KOPT-K1 (cell line): Measurements from ENCODE around the gene IFNAR1.

ENCODE experiments used
- H3K27ac ChIP-seq: fragments of 200-600 bp; sonication (generic); 2 replicates; pipeline ENCODE4 v1.5.1; 2016; ENCODE audit warnings: antibody characterized with exemption, mild to moderate bottlenecking, low read depth, low read length; ENCODE audit not compliant: poor library complexity, severe bottlenecking
- H3K36me3 ChIP-seq: fragments of 200-600 bp; sonication (generic); 2 replicates; pipeline ENCODE4 v1.5.1; 2017; ENCODE audit warnings: antibody characterized with exemption, mild to moderate bottlenecking, low read length, moderate library complexity; ENCODE audit not compliant: insufficient read depth
- H3K9me3 ChIP-seq: fragments of 200-600 bp; sonication (generic); 2 replicates; pipeline ENCODE4 v1.5.1; 2017; ENCODE audit warnings: antibody characterized with exemption, low read length, mild to moderate bottlenecking; ENCODE audit not compliant: insufficient read depth, poor library complexity, severe bottlenecking

Gene IFNAR1

GRCh38 chr21:33388188-33388587 lies 63.4 kb downstream of the IFNAR1 start:
- Histone ChIP-seq H3K27ac (no peak overlapping the region), H3K36me3 (no peaks in the 10 kb centered on the region), H3K9me3 (no peaks in the 10 kb centered on the region)

- Histone ChIP-seq H3K36me3 (no peaks in the 10 kb centered on the region), H3K27ac (no peak overlapping the region), H3K9me3 (no peaks in the 10 kb centered on the region)
Observed at GRCh38 chr21:33390479-33390878, 65.7 kb downstream of the IFNAR1 start.

GRCh38 chr21:33391656-33392055 lies 66.9 kb downstream of the IFNAR1 start:
- Histone ChIP-seq H3K27ac (no peak overlapping the region), H3K9me3 (no peaks in the 10 kb centered on the region), H3K36me3 (no peaks in the 10 kb centered on the region)

GRCh38 chr21:33392284-33392985 lies 67.7 kb downstream of the IFNAR1 start:
- H3K36me3 ChIP-seq: no peaks in the 10 kb centered on the region
- H3K9me3 ChIP-seq: no peaks in the 10 kb centered on the region
- H3K27ac ChIP-seq: no peak overlapping the region

GRCh38 chr21:33393348-33393747 lies 68.6 kb downstream of the IFNAR1 start:
- Histone ChIP-seq H3K27ac (no peak overlapping the region), H3K9me3 (no peaks in the 10 kb centered on the region), H3K36me3 (no peaks in the 10 kb centered on the region)

GRCh38 chr21:33394260-33394659 lies 69.5 kb downstream of the IFNAR1 start:
- no peaks in the 10 kb centered on the region for H3K36me3 ChIP-seq
- no peak overlapping the region for H3K27ac ChIP-seq
- H3K9me3 ChIP-seq: no peaks in the 10 kb centered on the region

- Histone ChIP-seq H3K27ac (no peak overlapping the region), H3K36me3 (no peaks in the 10 kb centered on the region), H3K9me3 (no peaks in the 10 kb centered on the region)
Observed at GRCh38 chr21:33395891-33396331, 71.1 kb downstream of the IFNAR1 start.

- no peaks in the 10 kb centered on the region for H3K9me3 ChIP-seq
- no peak overlapping the region for H3K27ac ChIP-seq
- H3K36me3 ChIP-seq: no peaks in the 10 kb centered on the region
Observed at GRCh38 chr21:33396436-33396835, 71.7 kb downstream of the IFNAR1 start.

- H3K9me3 ChIP-seq: no peaks in the 10 kb centered on the region
- H3K36me3 ChIP-seq: no peaks in the 10 kb centered on the region
- H3K27ac ChIP-seq: no peak overlapping the region
Observed at GRCh38 chr21:33396951-33397350, 72.2 kb downstream of the IFNAR1 start.

- Histone ChIP-seq H3K27ac (no peak overlapping the region), H3K36me3 (no peaks in the 10 kb centered on the region), H3K9me3 (no peaks in the 10 kb centered on the region)
Observed at GRCh38 chr21:33397717-33398116, 72.9 kb downstream of the IFNAR1 start.

GRCh38 chr21:33398361-33398760 lies 73.6 kb downstream of the IFNAR1 start:
- H3K36me3 ChIP-seq: no peaks in the 10 kb centered on the region

GRCh38 chr21:33401630-33401992 lies 76.8 kb downstream of the IFNAR1 start:
- no peaks in the 10 kb centered on the region for H3K36me3 ChIP-seq
- no peak overlapping the region for H3K27ac ChIP-seq
- H3K9me3 ChIP-seq: no peaks in the 10 kb centered on the region

More at GRCh38 chr21:33398361-33398760, 73.6 kb downstream of the IFNAR1 start:
- H3K27ac ChIP-seq: no peak overlapping the region
- no peaks in the 10 kb centered on the region for H3K9me3 ChIP-seq

- Histone ChIP-seq H3K27ac (peak overlapping the region; percentile 64), H3K36me3 (no peaks in the 10 kb centered on the region; the same call in 1 of the 2 replicates), H3K9me3 (no peaks in the 10 kb centered on the region)
Observed at GRCh38 chr21:33402001-33402979, 77.5 kb downstream of the IFNAR1 start.

- no peaks in the 10 kb centered on the region for H3K9me3 ChIP-seq
- no peaks in the 10 kb centered on the region; the same call in 1 of the 2 replicates for H3K36me3 ChIP-seq
- H3K27ac ChIP-seq: peak within 1 kb of the TSS; percentile 64
Observed at GRCh38 chr21:33403128-33403785, 78.5 kb downstream of the IFNAR1 start, which contains the start of gene IFNGR2. TSS of gene IFNGR2 (plus strand) at chr21:33403413. CDS start at chr21:33403544, 131 bp downstream.
